IPS DF 4.7 (cell line): ENCODE results near the gene OR1M1.
"Not testable (repeated sequence)": the region's sequence is repeated elsewhere in the genome, so short reads cannot be mapped to it uniquely, and the experiment has no call there.

Experiments
- DNase-seq: peaks from one replicate; pipeline ENCODE4 v3.0.0-alpha.2; 2013; ENCODE audit warnings: low spot score; ENCODE audit errors: extremely low read depth

OR1M1 gene, protein sequence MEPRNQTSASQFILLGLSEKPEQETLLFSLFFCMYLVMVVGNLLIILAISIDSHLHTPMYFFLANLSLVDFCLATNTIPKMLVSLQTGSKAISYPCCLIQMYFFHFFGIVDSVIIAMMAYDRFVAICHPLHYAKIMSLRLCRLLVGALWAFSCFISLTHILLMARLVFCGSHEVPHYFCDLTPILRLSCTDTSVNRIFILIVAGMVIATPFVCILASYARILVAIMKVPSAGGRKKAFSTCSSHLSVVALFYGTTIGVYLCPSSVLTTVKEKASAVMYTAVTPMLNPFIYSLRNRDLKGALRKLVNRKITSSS

DNA sequence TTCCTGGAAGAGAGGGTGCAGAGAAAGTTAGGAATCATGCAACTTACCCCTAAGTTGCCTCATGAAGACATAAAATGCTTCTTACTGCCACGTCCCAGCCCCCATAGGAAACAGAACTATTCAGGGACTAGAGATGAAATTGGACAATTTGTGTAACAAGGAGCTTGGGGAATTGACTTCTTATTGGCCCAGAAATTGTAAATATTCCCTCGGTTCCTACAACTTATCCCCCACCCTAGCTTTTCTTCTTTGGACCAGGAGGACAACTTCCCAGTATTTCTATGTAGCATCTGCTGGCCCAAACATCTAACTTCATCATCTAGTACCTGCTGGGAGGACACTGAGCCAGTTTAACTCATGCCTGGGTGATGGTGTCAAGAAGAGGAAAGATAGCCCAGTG is at the start of gene OR1M1:
OR1M1 (plus strand) TSS at position 301 of the 400 bp plus-strand sequence. CDS start 6,184 bp downstream, outside the sequence.
- no peak for DNase-seq

DNA sequence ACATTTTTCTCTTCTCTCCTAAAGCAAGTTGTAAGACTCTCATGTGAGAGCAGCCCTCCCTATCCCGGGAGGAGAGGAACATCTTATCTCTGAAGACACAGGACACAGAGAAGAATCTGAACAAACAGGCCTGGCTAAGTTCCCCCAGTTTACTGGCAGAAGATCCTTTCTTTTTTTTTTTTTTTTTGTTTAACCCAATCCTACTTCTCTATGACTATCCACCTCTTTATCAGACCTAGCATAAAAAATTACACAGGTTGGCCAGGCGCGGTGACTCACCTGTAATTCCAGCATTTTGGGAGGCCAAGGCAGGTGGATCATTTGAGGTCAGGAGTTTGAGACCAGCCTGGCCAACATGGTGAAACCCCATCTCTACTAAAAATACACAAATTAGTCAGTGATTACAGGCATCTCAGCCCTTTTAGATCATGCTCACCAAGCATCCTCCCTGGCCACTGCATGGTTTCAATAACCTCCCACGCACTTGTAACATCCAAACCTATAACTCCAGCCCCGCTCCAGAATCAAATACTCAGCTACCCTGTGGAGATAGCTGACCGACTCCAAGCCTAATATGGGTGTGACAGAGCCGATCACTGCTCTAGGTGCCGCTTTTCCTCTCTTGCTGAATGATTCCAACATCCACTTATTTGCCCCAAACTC is 49.3 kb upstream of the OR1M1 start:
- DNase-seq, result no peak

DNA sequence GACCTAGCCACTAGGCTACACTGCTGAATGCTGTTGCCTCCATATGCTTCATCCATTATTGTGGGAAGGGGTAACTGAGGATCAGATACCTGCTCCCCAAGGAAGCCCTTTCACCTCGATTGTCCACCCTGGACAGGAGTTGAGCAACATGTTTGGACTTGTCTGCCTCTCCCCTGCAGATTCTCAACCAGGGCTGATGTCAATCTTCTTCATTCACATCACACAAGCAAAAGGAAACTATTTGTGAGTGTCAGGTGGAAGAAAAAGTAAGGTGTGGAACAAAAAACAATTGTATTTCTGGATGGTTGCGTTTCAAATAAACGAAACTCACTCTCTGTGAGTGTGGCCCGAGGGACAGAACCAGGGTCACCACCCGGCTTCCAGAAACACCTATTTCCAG is 47.1 kb upstream of the OR1M1 start:
- no peak for DNase-seq

DNA sequence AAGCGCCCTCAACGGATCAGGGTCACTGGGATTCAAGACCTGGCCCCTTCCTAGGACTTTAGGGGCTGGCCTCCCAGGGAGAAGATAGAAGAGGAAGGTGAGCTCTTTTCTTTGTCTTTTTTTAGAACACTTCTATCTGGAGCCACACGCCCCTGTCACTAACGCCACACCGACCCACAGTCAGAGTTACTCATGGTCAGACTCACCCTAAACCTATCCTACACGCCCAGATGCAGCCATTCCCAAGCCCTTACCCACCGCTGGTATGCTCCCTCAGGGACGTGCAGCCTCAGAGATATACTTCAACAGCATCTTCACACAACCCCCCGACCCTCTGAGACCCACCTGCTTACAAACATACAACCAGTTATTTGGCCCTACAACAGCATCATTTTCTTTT is 46.7 kb upstream of the OR1M1 start:
- no peak for DNase-seq

DNA sequence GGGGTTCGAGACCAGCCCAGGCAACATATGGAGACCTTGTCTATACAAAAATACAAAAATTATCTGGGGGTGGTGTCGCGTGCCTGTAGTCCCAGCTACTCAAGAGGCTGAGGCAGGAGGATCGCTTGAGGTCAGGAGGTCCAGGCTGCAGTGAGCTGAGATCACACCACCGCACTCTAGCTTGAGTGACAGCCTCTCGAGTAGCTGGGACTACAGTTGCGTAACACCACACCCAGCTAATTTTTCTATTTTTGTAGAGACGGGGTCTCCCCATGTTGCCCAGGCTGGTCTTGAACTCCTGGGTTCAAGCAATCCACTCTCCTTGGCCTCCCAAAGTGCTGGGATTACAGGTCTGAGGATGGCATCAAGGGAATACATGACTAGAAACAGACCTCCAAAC is 45.8 kb upstream of the OR1M1 start:
- no peak for DNase-seq

DNA sequence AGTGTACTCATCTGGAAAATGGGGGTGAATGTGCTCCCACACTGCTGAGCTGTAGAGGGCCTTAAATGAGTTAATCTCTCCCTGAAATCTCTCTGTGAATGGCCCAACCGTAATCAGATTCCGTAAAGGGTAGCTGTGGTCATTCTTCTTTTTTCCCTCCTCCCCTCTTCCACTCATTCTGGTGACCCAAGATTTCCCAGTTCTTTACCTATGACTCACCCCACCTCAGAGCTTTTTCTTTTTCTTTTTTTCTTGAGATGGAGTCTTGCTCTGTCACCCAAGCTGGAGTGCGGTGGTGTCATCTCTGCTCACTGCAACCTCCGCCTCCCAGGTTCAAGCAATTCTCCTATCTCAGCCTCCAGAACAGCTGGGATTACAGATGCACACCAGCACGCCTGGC is 43.3 kb upstream of the OR1M1 start:
- DNase-seq, result no peak

DNA sequence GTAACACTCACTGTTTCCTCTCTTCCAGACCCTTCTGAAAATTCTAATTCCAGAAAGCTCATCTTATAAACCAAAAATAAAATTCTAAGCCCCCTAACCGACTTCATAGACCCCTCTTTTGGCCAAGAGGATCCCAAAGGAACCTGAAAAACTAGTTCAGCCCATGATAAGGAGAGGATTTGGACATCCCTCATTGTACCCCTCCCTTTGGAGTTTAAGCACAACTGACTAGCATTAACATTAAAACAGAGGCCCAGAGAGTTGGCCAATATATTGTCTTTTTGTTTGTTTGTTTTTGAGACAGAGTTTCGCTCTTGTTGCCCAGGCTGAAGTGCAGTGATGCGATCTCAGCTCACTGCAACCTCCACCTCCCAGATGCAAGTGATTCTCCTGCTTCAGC is 42.4 kb upstream of the OR1M1 start:
- DNase-seq, result no peak

DNA sequence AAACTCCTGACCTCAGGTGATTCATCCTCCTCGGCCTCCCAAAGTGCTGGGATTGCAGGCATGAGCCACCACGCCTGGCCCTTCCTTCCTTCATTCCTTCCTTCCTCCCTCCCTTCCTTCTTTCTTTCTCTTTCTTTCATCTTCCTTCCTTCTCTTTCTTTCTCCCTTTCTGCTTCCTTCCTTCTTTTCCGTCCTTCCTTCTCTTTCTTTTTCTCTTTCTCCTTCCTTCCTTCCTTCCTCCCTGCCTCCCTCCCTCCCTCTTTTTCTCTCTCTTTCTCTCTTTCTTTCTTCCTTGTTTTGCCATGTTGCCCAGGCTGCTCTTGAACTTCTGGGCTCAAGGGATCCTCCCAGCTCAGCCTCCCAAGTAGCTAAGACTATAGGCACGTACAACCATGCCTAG is 40.2 kb upstream of the OR1M1 start:
- DNase-seq, result no peak

DNA sequence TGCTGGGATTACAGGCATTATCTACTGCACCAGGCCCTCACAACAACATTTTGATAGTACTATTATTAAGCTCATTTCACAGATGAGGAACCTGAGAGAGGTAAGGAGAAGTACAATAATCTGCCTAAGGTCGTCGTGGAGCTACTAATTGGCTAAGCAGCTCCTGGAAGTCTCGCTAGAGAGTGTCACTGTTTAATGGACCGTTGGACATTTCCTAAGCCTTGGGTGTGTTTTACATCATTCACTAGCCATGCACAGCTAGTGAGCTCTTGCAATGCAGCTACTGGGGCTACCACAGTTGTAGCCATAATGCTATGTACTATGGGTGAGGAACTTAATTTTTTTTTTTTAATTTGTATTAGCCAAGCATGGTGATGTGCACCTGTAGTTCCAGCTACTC is 34.0 kb upstream of the OR1M1 start:
- DNase-seq, result no peak

DNA sequence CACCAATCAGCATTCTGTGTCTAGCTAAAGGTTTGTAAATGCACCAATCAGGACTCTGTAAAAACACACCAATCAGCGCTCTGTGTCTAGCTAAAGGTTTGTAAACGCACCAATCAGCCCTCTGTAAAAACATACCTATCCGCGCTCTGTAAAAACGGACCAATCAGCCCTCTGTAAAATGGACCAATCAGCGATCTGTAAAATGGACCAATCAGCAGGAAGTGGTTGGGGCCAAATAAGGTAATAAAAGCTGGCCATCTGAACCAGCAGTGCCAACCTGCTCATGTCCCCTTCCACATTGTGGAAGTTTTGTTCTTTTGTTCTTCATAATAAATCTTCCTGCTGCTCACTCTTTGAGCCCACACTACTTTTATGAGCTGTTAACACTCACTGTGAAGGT is 33.2 kb upstream of the OR1M1 start:
- DNase-seq, result not testable (repeated sequence)

DNA sequence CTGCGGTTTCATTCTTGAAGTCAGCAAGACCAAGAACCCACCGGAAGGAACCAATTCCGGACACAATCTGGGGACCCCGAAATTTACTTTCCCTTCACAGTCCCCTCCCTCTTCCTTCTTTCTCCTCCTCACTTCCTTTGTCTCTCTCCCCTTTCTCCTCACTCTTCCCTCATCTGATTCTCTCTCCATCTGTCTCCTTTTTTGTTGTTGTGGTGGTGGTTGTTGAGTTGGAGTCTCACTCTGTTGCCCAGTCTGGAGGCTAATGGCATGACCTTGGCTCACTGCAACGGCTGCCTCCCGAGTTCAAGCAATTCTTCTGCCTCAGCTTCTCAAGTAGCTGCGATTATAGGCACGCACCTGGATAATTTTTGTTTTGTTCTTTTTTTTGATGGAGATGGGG is 32.7 kb upstream of the OR1M1 start:
- DNase-seq, result no peak

DNA sequence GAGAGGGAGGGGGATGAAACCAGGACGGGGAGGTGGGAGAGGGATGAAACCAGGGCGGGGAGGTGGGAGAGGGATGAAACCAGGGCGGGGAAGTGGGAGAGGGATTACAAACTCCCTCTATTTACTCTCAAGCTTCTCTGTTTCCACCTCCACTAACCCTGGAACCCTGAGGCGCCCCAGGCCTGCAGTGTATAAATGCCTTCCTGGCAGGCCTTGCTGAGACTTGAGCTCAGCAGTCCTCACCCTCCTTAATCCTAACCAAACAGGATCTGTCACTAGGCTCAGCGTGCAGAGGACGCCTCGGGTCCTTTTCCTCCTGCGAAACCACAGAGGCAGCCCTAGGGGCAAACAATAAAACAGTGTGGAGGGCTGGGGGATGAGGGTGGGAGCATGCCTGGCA is 32.1 kb upstream of the OR1M1 start:
- DNase-seq, result no peak

DNA sequence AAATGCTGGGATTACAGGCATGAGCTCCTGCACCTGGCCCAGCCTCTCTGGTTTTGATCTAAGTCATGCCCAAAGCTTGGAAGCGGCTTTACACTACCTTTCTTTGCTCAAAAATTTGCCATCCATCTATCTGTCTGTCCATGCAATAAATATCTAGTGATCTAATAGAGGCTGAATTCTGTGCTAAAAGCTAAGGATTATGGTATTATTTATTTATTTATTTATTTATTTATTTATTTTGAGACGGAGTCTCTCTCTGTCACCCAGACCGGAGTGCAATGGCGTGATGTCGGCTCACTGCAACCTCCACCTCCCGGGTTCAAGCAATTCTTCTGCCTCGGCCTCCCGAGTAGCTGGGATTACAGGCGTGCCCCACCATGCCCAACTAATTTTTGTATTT is 30.7 kb upstream of the OR1M1 start:
- DNase-seq, result not testable (repeated sequence)

DNA sequence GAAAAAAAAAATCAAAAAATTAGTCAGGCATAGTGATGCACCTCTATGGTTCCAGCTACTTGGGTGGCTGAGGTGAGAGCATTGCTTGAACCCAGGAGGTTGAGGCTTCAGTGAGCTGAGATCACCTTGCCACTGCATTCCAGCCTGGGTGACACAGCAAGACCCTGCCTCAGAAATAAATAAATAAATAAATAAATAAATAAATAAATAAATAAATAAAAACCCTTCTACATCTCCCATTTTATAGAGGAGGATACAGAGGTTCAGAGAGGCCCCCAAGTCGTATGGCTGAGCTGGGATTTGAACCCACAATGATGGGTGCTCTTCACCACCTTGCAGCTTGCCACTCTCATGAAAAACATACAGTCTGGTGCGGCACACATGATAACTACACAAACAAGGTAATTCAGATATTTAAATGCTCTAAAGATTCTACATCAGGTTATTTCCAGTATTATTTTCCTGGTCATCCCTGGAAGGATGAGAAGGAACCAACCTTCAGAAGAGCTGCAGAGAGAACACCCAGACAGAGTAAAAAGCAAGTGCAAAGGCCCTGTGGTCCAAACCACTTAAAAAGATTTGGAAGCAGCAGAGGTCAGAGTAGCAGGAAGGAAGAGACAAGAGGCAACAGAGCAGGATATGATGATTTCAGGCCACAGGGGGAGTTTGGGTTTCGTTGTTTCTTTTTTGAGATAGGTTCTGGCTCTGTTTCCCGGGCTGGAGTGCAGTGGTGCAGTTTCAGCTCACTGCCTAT is 29.2 kb upstream of the OR1M1 start:
- no peak for DNase-seq

DNA sequence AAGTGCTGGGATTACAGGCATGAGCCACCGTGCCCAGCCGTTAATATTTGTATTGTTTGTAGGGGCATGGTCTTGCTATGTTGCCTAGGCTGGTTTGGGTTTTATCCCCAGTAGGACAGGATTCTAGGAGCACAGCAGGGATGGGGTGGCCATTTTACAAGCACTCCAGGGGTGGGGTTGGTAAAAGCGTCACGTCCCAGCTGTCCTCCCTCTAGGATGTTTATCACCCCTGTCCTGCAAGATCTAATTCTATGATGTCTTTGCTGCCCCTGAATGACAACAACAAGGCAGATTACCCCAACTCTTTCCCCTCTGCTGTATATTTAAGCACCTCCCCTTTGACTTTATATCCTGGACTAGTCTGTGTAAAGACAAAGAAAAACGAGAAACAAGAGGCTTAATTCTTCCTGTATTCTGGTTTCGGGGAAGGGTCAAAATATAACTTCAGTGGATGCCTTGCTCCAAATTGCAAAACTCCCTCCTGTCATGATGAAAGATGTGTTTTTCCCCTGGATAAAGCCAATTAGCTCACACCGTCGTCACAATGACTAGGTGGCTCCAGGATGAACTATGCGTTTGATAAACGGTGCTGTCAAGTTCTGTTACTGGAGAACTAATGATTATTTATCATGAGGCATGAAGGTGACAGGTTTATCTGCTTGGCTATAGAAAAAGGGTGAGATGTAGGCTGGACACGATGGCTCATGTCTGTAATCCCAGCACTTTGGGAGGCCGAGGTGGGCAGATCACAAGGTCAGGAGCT is 27.8 kb upstream of the OR1M1 start:
- no peak for DNase-seq

DNA sequence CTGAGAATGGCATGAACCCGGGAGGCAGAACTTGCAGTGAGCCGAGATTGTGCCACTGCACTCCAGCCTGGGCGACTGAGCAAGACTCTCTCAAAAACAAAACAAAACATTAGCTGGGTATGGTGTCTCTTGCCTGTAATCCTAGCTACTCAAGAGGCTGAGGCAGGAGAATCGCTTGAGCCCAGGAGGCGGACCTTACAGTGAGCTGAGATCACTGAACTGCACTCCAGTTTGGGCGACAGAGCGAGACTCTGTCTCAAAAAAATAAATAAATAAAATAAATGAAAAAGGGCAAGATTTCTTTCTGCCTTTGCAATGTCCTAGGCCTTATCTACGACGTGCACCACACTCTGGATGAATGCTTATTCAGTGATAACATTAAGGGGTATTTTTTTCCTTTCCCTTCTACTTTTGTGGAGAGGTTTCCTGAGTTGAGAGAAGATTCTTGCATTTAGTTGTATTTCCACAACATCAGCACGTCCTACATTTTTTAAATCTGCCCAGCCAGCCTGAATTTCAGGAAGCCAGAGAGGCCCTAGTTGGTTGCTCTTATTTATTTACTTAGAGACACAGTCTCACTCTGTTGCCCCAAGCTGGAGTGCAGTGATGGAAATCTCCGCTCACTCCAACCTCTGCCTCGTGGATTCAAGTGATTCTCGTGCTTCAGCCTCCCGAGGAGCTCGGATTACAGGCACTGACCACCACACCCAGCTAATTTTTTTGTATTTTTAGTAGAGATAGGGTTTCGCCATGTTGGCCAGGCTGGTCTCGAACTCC is 26.1 kb upstream of the OR1M1 start:
- DNase-seq, result no peak

DNA sequence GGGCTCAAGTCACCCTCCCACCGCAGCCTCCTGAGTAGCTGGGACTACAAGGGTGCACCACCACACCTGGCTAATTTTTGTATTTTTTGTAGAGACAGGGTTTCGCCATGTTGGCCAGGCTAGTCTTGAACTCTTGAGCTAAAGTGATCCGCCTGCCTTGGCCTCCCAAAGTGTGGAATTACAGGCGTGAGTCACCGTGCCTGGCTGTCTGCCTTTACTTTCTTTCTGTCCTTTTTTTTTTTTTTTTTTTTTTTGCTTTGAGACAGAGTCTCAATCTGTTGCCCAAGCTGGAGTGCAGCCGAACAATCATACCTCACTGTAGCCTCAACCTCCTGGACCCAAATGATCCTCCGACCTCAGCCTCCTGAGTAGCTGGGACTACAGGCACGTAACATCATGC is 25.0 kb upstream of the OR1M1 start:
- no peak for DNase-seq

DNA sequence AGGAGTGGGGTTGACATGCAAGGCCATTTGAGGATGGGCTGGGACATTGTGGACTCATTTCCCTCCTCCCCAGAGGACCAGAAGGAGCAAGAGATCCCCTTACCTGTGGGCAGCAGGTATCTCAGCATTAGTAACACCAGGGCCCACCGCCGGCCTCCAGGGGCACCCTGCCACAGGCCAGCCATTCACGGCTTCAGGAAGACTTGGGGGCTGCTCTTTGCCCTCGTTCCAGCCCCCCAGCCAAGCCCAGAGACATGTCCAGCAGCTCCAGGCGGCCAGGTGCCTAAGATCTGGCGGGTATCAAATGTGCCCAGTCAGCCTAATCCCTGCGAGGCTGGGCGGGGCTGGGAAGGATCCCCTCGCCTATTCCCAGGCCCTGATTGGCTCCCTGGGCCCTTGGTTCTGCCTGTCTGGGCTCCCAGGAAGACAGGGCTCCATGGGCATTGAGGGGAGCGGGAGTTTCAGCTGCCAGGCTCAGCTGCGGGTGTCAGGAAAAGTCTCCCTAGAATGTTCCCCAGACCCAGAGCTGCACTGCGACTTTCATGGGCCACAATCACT is 21.3 kb upstream of the OR1M1 start:
- no peak for DNase-seq

DNA sequence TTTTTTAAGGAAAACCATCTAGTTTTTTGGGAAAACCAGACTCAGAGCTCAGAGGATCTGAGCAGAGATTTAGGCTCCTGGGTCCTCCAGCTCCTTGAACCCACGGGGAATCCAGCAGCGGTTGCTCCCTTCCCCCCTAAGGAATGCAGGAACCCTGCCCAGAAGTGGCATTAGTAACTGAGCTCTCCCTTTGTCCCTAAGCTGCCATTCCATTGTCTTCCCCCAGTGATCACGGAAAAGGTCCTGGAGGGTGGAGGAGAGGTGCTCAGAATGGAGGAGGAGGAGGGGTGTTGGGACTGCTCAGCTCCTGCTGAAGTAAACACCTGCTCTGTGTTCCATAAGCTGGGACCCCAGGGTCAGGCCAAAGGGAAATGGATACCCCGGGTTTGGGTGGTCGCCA is 16.8 kb upstream of the OR1M1 start:
- no peak for DNase-seq

DNA sequence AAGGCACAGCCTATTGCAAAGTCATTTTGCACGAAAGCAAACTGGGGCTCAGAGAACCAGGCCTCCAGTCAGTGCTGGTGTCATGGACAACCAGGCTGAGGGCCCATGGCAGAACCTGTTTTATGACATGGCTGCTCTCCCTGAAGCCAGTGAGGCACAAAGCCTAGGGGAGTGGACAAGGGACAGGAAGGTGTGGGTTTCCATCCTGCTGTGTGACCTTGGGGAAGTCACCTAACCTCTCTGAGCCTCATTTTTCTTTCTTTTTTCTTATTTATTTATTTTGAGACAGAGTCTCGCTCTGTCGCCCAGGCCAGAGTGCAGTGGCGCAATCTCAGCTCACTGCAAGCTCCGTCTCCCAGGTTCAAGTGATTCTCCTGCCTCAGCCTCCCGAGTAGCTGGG is 15.1 kb upstream of the OR1M1 start:
- not testable (repeated sequence) for DNase-seq

DNA sequence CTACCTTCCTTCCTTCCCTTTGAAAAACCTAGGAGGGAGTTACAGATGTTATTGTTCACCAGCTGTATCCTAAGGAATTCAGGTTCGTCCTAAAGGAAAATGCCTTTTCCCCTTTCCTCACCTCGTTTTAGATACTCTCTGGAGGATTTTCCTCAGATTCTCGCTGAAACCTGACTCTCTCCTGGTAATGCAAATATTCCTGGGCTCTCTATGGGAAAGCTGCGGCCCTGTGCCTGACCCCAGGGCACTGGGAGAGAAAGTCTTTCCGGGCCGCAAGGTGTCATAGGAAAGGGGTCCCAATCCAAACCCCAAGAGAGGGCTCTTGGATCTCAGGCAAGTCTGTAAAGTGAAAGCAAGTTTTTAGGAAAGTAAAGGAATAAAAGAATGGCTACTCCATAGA is 13.1 kb upstream of the OR1M1 start:
- no peak for DNase-seq
